Activated CD8-positive, alpha-beta T cell treated with anti-CD3 and anti-CD28 coated beads for 36 hours (primary cell): ENCODE measurements around the gene PYHIN1. TPM values are rescaled to one million over a fixed set of nuclear protein-coding genes. Genes with fewer than 3 reads are reported as not detected.
A peak's percentile ranks its signal among the peaks of the same experiment; 100 is the strongest.

Source experiments
- ATAC-seq: fragments of 200-7000 bp; cut with Tn5 transposase; one replicate; pipeline ENCODE4 v1.10.0; 2021; ENCODE audit warnings: mild to moderate bottlenecking, moderate library complexity
- CTCF ChIA-PET: fragments of 350-600 bp; sonication (Branson Sonifier 250); formaldehyde crosslinking; loops from one replicate; lab custom pipeline; 2021; ENCODE audit warnings: antibody characterized with exemption; lab: Charles Lee
- POLR2A ChIA-PET: fragments of 350-600 bp; sonication (Branson Sonifier 250); formaldehyde crosslinking; loops from one replicate; lab custom pipeline; 2021; ENCODE audit warnings: antibody characterized with exemption; lab: Charles Lee
- DNase-seq: peaks from one replicate; pipeline ENCODE4 v3.0.0-alpha.2; 2020
- H3K27ac Mint-ChIP-seq: one replicate; pipeline ENCODE4 v1.8.0; 2021; ENCODE audit warnings: mild to moderate bottlenecking, mixed read lengths
- H3K27me3 Mint-ChIP-seq: one replicate; pipeline ENCODE4 v1.8.0; 2021; ENCODE audit warnings: mixed read lengths
- H3K36me3 Mint-ChIP-seq: one replicate; pipeline ENCODE4 v1.8.0; 2021; ENCODE audit warnings: low read depth, mixed read lengths
- H3K4me1 Mint-ChIP-seq: one replicate; pipeline ENCODE4 v1.8.0; 2021; ENCODE audit warnings: low read depth, mixed read lengths
- H3K4me3 Mint-ChIP-seq: one replicate; pipeline ENCODE4 v1.8.0; 2021; ENCODE audit warnings: mild to moderate bottlenecking, moderate library complexity, mixed read lengths
- H3K9me3 Mint-ChIP-seq: one replicate; pipeline ENCODE4 v1.8.0; 2021; ENCODE audit warnings: mixed read lengths
- intact Hi-C: fragments of 100-400 bp; cut with micrococcal nuclease; formaldehyde crosslinking; loops from one replicate; pipeline ENCODE4 v1.10.0; 2022
- total RNA-seq, 2 experiments: library from RNA; stranded (reverse); gene quantifications; one replicate each; pipeline ENCODE4 v1.2.3, GENCODE V29; 2021
- TF ChIP-seq, protein P1 (sequence below): fragments of 200-600 bp; IDR thresholded peaks from one replicate; pipeline ENCODE4 v1.8.0; 2022; ENCODE audit warnings: antibody characterized with exemption, mild to moderate bottlenecking

The PYHIN1 gene
- total RNA-seq, 2 experiments from 2014 or later = 7.0 to 8.5 TPM

DNA sequence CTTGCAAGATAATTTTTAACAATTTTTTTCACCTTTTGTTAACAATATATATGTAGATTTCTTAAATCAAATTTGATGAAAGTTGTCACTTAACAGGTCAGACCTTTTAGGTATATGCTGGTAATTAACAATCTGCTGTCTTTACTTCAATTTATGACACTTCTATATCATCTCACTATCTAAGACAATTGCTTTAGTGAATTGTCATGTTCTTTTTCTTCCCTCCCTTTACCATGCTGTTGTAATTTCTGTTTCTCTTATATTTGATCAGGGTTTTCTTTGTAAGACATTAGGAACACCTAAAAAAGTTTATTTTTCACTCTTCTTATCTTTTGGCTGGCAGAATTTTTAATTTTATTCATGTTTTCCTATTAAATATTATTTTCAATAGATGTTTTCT lies 80.4 kb downstream of the PYHIN1 start:
- intact Hi-C loops = loop anchor here (5.0 kb wide), 1 partner anchor 66 kb away; the partner anchor contains the start of gene AIM2
- Mint-ChIP-seq H3K27ac (peak overlapping the region; percentile 97), H3K36me3 (peaks cover 78% of the 10 kb centered on the region), H3K4me3 (peak overlapping the region; percentile 84), H3K27me3 (no peaks in the 10 kb centered on the region), H3K9me3 (no peaks in the 10 kb centered on the region), H3K4me1 (peaks cover 34% of the 10 kb centered on the region)
- ATAC-seq = no peak
- ChIA-PET POLR2A (interaction anchor here (0.7 to 3.4 kb wide), 6 partner anchors 9 to 506 kb away, joined by 3 to 28 read pairs (median 4); partner anchors contain the start of gene AIM2), CTCF (no interaction called here)
- DNase-seq = no peak
- TF ChIP-seq, protein P1, sequence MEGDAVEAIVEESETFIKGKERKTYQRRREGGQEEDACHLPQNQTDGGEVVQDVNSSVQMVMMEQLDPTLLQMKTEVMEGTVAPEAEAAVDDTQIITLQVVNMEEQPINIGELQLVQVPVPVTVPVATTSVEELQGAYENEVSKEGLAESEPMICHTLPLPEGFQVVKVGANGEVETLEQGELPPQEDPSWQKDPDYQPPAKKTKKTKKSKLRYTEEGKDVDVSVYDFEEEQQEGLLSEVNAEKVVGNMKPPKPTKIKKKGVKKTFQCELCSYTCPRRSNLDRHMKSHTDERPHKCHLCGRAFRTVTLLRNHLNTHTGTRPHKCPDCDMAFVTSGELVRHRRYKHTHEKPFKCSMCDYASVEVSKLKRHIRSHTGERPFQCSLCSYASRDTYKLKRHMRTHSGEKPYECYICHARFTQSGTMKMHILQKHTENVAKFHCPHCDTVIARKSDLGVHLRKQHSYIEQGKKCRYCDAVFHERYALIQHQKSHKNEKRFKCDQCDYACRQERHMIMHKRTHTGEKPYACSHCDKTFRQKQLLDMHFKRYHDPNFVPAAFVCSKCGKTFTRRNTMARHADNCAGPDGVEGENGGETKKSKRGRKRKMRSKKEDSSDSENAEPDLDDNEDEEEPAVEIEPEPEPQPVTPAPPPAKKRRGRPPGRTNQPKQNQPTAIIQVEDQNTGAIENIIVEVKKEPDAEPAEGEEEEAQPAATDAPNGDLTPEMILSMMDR = no peak

DNA sequence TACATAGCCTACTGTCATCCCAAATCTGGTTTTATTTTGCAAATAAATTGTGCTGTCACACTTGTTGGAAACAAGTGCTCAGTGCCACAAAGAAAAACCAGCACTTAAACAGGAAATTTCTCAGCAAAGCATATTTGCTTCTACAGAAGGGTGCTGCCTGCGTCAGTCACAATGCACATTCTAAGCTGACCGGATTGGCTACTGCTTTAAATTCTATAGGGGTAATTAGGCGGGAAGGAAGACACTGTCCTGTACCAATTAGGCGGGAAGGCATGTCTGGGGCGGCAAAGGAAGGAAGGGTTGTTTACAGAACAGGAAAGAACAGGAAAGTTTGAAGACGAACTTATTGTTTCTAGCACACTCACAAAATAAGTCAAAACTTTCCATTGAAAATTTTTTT lies 81.1 kb downstream of the PYHIN1 start:
- CTCF ChIA-PET = interaction anchor here (1.2 kb wide), 1 partner anchor 59 kb away, joined by 3 read pairs; no protein-coding TSS in a partner anchor
- H3K9me3 Mint-ChIP-seq = no peaks in the 10 kb centered on the region
- intact Hi-C loops = loop anchor here (5.0 kb wide), 1 partner anchor 65 kb away; the partner anchor contains the start of gene AIM2
- H3K36me3 Mint-ChIP-seq = peaks cover 79% of the 10 kb centered on the region
- POLR2A ChIA-PET = interaction anchor here (0.7 to 3.1 kb wide), 5 partner anchors 10 to 79 kb away, joined by 3 to 28 read pairs (median 4); partner anchors contain the start of gene AIM2
- DNase-seq (peak; percentile 85), ATAC-seq (peak; percentile 52)
- H3K27ac Mint-ChIP-seq = peak overlapping the region; percentile 97
- no peaks in the 10 kb centered on the region for H3K27me3 Mint-ChIP-seq
- peaks cover 35% of the 10 kb centered on the region for H3K4me1 Mint-ChIP-seq
- peak overlapping the region; percentile 84 for H3K4me3 Mint-ChIP-seq
- TF ChIP-seq, protein P1 = no peak

DNA sequence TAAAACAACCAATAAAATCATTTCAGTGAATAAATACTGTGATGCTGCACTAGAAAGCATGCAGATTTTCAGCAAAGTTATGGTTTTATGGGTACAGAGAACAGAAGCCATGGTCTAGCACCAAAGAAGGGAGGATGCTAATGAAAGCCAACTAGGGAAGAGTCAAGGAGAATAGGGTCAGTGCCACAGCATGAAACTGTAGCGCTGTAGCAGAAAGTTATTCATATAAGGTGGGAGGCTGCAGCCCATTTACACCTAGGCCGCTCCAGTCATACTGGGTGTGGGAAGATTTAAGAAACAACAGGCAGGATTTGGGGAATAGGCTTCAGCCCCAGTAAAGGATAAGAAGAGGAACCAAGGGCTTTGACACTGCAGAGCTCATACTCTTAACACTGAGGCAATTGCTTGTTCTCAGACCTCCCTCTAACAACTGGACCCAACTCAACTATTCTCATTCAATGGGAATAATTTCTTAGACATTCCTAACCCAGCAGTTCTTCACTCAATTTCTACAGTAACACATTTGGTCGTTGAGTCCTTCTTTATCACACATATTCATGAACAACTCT lies 82.7 kb downstream of the PYHIN1 start:
- peaks cover 86% of the 10 kb centered on the region for H3K36me3 Mint-ChIP-seq
- peak overlapping the region; percentile 84 for H3K4me3 Mint-ChIP-seq
- DNase-seq (no peak), ATAC-seq (no peak)
- intact Hi-C loops = loop anchor here (5.0 kb wide), 1 partner anchor 63 kb away; the partner anchor contains the start of gene AIM2
- no peaks in the 10 kb centered on the region for H3K27me3 Mint-ChIP-seq
- POLR2A ChIA-PET = interaction anchor here (1.1 to 3.1 kb wide), 3 partner anchors 39 to 63 kb away, joined by 3 to 28 read pairs (median 5); partner anchors contain the start of gene AIM2
- H3K9me3 Mint-ChIP-seq = no peaks in the 10 kb centered on the region
- CTCF ChIA-PET = interaction anchor here (1.1 kb wide), 1 partner anchor 16 kb away, joined by 3 read pairs; no protein-coding TSS in a partner anchor
- TF ChIP-seq, protein P1 = no peak
- H3K27ac Mint-ChIP-seq = peak overlapping the region; percentile 97
- H3K4me1 Mint-ChIP-seq = peaks cover 29% of the 10 kb centered on the region

DNA sequence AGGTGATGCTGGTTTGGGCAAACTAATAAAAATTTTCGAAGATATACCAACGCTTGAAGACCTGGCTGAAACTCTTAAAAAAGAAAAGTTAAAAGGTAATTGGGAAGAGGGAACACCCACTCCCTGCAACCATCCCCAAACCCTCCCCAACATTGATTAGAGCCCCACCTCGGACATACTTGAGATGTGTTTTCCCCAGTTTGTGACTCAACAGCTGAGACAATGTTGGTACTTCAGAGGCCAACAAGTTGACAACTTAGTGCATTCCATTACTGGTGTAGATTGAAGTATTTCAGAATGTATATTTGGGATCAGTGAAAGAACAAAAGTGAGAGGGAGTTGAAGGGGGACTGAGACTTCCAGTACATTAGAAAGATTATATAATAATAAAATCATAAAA lies 83.5 kb downstream of the PYHIN1 start:
- POLR2A ChIA-PET = interaction anchor here (1.1 to 3.1 kb wide), 2 partner anchors 53 to 62 kb away, joined by 3 to 28 read pairs; partner anchors contain the start of gene AIM2
- TF ChIP-seq, protein P1 = no peak
- no peaks in the 10 kb centered on the region for H3K27me3 Mint-ChIP-seq

More for the DNA sequence above, 83.5 kb downstream of the PYHIN1 start:
- H3K27ac Mint-ChIP-seq = peak overlapping the region; percentile 97
- intact Hi-C loops = loop anchor here (5.0 kb wide), 1 partner anchor 62 kb away; the partner anchor contains the start of gene AIM2
- no peak for ATAC-seq
- peak; percentile 17 for DNase-seq
- H3K9me3 Mint-ChIP-seq = no peaks in the 10 kb centered on the region
- peaks cover 32% of the 10 kb centered on the region for H3K4me1 Mint-ChIP-seq
- peak overlapping the region; percentile 84 for H3K4me3 Mint-ChIP-seq
- CTCF ChIA-PET = no interaction called here
- H3K36me3 Mint-ChIP-seq = peaks cover 91% of the 10 kb centered on the region
